Neural crest cell (in vitro differentiated cells): Measurements from ENCODE around the gene LYZL1. TPM values are rescaled to one million over a fixed set of nuclear protein-coding genes. Genes with fewer than 3 reads are reported as not detected.

Source experiments
- DNase-seq: peaks from one replicate; pipeline ENCODE4 v3.0.0; 2021; ENCODE audit warnings: low read depth, mixed read lengths, low spot score
- H3K27ac Mint-ChIP-seq: one replicate; pipeline ENCODE4 v1.8.0; 2021; ENCODE audit warnings: mild to moderate bottlenecking, mixed read lengths; ENCODE audit not compliant: unreplicated experiment
- H3K27me3 Mint-ChIP-seq: 2 replicates; pipeline ENCODE4 v1.8.0; 2021; ENCODE audit warnings: low read depth, mild to moderate bottlenecking, mixed read lengths
- H3K36me3 Mint-ChIP-seq: 2 replicates; pipeline ENCODE4 v1.8.0; 2021; ENCODE audit warnings: low read depth, mild to moderate bottlenecking, mixed read lengths
- H3K4me1 Mint-ChIP-seq: 2 replicates; pipeline ENCODE4 v1.8.0; 2021; ENCODE audit warnings: mixed read lengths
- H3K4me3 Mint-ChIP-seq: one replicate; pipeline ENCODE4 v1.8.0; 2021; ENCODE audit warnings: mild to moderate bottlenecking, mixed read lengths
- H3K9me3 Mint-ChIP-seq: 2 replicates; pipeline ENCODE4 v1.8.0; 2021; ENCODE audit warnings: mixed read lengths
- total RNA-seq: library from RNA; stranded (reverse); gene quantifications from 2 replicates; pipeline ENCODE4 v1.2.1, GENCODE V29; 2021
- TF ChIP-seq, protein P1 (sequence below): fragments of 200-600 bp; sonication (generic); conservative IDR thresholded peaks from 2 replicates; pipeline ENCODE4 v1.5.0; 2021; ENCODE audit warnings: antibody characterized with exemption, mild to moderate bottlenecking

The LYZL1 gene
- total RNA-seq, 1 donor from 2014 or later, result not detected

DNA sequence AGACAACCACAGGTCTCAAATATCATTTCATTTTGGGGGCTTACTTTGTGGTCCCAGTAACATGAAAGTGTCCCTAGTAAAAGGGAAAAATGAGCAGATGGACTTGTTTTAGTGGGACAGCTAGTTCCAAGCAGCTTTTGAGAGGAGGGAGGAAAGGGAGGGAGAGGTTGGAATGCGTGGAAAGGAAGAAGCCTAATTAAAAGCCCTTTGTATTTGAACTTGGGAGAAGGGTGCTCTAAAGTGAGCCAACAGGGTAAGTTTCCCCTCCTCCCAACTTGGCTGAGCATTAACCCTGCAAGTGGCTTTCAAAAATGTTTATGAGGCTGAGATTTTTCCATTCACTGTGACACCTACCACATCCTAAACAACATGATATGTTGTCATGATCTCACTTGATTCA, 38.8 kb upstream of the LYZL1 start:
- no peak overlapping the region for H3K4me3 Mint-ChIP-seq
- DNase-seq, result no peak
- TF ChIP-seq, protein P1, sequence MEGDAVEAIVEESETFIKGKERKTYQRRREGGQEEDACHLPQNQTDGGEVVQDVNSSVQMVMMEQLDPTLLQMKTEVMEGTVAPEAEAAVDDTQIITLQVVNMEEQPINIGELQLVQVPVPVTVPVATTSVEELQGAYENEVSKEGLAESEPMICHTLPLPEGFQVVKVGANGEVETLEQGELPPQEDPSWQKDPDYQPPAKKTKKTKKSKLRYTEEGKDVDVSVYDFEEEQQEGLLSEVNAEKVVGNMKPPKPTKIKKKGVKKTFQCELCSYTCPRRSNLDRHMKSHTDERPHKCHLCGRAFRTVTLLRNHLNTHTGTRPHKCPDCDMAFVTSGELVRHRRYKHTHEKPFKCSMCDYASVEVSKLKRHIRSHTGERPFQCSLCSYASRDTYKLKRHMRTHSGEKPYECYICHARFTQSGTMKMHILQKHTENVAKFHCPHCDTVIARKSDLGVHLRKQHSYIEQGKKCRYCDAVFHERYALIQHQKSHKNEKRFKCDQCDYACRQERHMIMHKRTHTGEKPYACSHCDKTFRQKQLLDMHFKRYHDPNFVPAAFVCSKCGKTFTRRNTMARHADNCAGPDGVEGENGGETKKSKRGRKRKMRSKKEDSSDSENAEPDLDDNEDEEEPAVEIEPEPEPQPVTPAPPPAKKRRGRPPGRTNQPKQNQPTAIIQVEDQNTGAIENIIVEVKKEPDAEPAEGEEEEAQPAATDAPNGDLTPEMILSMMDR, result no peak
- no peaks in the 10 kb centered on the region for H3K27me3 Mint-ChIP-seq
- peaks cover 62% of the 10 kb centered on the region for H3K4me1 Mint-ChIP-seq
- H3K27ac Mint-ChIP-seq, result no peak overlapping the region
- H3K9me3 Mint-ChIP-seq, result peaks cover 2% of the 10 kb centered on the region
- H3K36me3 Mint-ChIP-seq, result no peaks in the 10 kb centered on the region

DNA sequence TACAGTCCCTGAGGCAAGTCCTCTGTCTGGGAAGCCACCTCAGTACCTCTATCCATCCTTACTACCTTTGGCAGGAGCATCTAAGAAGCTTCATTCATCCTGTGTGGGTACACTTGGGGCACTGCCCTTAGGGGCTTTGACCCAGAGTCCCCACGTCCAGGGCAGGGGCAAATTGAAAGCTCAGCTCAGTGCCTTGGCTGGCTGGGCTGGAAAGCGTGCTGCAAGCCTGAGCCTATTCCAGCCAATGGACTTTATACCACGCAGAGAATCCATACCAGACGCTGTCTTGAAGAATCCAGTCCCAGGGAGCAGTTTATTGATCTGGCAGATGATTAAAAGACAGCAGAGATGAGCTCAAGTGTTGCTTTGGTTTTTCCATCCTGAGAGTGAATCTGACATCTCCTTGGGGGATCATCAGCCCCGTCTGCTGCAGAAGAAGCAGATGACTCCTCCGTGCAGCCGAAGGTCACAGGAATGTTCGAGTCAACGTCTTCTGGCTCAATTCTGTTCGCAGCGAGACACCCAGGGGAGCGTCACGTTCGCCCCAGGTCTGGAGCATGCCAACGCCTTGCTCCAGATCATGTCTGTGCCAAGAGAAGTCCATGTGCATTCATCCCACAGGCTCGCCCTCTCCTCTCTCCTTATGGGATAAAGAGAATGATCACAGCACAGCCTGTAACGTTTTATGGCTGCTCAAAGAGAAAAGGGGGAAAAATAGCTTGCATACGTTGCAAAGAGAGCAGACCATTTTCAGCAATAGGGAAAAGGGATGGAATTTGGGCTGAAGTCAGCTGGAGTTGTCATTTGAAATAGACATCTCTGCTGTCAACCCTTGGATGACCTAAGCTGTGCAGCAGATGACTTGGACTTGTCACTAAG, 35.8 kb upstream of the LYZL1 start:
- Mint-ChIP-seq H3K4me3 (no peak overlapping the region), H3K4me1 (peaks cover 79% of the 10 kb centered on the region), H3K27me3 (peaks cover 2% of the 10 kb centered on the region), H3K36me3 (no peaks in the 10 kb centered on the region), H3K27ac (peak overlapping the region; percentile 24), H3K9me3 (peaks cover 2% of the 10 kb centered on the region)
- TF ChIP-seq, protein P1, result no peak
- no peak for DNase-seq

DNA sequence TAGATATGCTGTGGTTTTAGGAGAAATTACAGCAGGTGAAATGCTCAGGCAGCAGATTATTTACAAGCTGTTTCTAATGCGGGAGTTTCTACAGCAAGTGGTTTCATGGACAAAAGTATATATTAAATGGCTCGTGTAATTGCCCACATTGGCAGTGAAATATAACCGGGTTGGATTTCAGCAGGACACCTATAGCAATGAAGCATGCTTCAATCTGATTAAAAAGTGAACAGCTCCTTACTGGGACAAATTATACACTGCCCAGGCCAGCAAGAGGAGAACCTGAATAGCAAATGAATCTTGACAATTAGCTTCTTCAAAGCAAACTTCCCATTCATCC, 35.2 kb upstream of the LYZL1 start:
- Mint-ChIP-seq H3K9me3 (peaks cover 2% of the 10 kb centered on the region), H3K27me3 (peaks cover 2% of the 10 kb centered on the region), H3K36me3 (no peaks in the 10 kb centered on the region), H3K4me3 (no peak overlapping the region), H3K4me1 (peaks cover 73% of the 10 kb centered on the region), H3K27ac (no peak overlapping the region)
- TF ChIP-seq, protein P1, result no peak
- no peak for DNase-seq

DNA sequence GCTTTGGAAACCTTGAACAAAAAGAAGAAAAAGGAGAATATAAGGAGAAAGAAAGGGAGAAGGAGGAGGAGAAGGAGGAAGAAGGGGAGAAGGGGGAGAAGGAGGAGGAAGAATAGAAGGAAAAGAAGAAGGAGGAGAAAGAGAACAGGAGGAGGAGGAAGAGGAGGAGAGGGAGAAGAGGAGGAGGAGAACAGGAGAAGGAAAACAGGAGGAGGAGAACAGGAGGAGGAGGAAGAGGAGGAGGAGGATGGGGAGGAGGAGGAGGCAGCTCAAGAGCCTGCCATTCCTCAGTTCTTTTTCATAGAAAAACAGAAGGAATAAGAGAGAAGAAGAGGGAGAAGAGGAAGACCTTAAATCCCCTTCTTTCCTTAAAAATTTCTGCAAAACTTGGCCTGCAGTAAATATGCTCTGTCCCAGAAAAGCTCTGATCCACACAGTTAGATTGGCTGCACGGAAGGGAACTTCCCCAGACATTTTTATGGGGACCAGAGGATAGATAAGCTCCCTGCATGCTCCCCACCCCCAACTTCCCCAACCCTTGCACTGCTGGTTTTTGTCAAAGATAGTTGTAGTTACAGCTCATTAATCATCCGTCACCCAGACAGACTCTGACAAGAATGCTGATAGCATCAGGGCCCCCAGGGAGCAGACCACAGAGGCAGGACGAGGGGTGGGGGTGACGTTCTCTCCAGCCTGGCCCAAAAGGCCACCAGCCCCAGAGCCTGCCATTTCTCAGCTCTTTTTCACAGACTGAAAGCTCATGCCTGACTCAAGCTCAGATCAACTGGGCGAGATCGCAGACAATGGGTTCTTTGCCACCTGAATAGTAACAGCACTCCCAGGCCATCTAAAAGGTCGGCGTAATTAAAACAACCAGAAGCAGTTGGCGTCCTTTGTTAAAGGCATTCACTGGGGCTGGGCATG, 34.5 kb upstream of the LYZL1 start:
- DNase-seq, result no peak
- Mint-ChIP-seq H3K9me3 (no peaks in the 10 kb centered on the region), H3K36me3 (no peaks in the 10 kb centered on the region), H3K4me1 (peaks cover 67% of the 10 kb centered on the region), H3K4me3 (peak overlapping the region; percentile 3), H3K27ac (no peak overlapping the region), H3K27me3 (peaks cover 2% of the 10 kb centered on the region)
- TF ChIP-seq, protein P1, result no peak

DNA sequence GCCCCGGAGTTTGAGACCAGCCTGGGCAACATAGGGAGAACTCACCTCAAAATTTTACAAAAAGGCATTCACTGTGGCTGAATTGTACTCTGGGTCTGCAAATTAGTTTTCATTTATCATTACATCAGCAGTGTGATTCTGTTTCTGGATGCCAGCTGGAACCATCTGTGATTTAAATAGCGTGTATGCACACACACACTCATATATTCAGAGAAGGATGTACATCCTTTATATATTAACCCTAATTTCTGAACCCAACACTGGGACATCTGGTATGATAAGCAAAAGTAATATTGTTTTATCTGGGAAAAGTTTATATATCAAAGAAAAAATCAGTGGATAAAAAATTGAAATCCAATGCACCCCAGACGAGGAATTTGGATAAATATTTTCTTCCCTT, 33.8 kb upstream of the LYZL1 start:
- no peak overlapping the region for H3K4me3 Mint-ChIP-seq
- DNase-seq, result no peak
- H3K27me3 Mint-ChIP-seq, result peaks cover 2% of the 10 kb centered on the region
- no peak overlapping the region for H3K27ac Mint-ChIP-seq
- H3K36me3 Mint-ChIP-seq, result no peaks in the 10 kb centered on the region
- no peaks in the 10 kb centered on the region for H3K9me3 Mint-ChIP-seq
- peaks cover 60% of the 10 kb centered on the region for H3K4me1 Mint-ChIP-seq
- TF ChIP-seq, protein P1, result no peak
